Mucosa of rectum (tissue), 2 donors: Measurements from ENCODE around the gene CCDC82.

Experiments
- H3K27ac ChIP-seq, 2 donors: one replicate each; pipeline ENCODE4 v1.7.0; 2013; ENCODE audit warnings: inconsistent platforms in 2 of 2, low read depth in 2 of 2, low read length in 2 of 2
- H3K27me3 ChIP-seq, 2 donors: one replicate each; pipeline ENCODE4 v1.7.0; 2013; ENCODE audit warnings: low read length in 2 of 2; ENCODE audit not compliant: control insufficient read depth in 2 of 2, insufficient read depth in 2 of 2
- H3K36me3 ChIP-seq, 2 donors: one replicate each; pipeline ENCODE4 v1.7.0; 2013; ENCODE audit warnings: low read length in 2 of 2; ENCODE audit not compliant: control insufficient read depth in 2 of 2, insufficient read depth in 2 of 2
- H3K4me1 ChIP-seq, 2 donors: one replicate each; pipeline ENCODE4 v1.7.0; 2013; ENCODE audit warnings: low read length in 2 of 2, mild to moderate bottlenecking in 1 of 2; ENCODE audit not compliant: control insufficient read depth in 2 of 2, insufficient read depth in 2 of 2
- H3K4me3 ChIP-seq, 2 donors: one replicate each; pipeline ENCODE4 v1.7.0; 2013; ENCODE audit warnings: low read length in 2 of 2
- H3K9ac ChIP-seq, 2 donors: one replicate each; pipeline ENCODE4 v1.7.0; 2013; ENCODE audit warnings: low read length in 2 of 2, low read depth in 1 of 2, mild to moderate bottlenecking in 1 of 2
- H3K9me3 ChIP-seq, 2 donors: one replicate each; pipeline ENCODE4 v1.7.0; 2013; ENCODE audit warnings: low read length in 2 of 2; ENCODE audit not compliant: control insufficient read depth in 2 of 2
- donor health status: healthy.
- donor health status: Normal muscosa, but diverticular disease.

Gene CCDC82

GRCh38 chr11:96310236-96310635 is 79.5 kb downstream of the CCDC82 start:
- peaks cover 41 to 53% of the 10 kb centered on the region in 2 donors for H3K4me1 ChIP-seq
- H3K9me3 ChIP-seq: no peaks in the 10 kb centered on the region
- no peaks in the 10 kb centered on the region for H3K36me3 ChIP-seq
- no peak overlapping the region for H3K27ac ChIP-seq
- no peak overlapping the region for H3K4me3 ChIP-seq
- H3K9ac ChIP-seq: no peak overlapping the region
- H3K27me3 ChIP-seq: no peaks in the 10 kb centered on the region

DNA sequence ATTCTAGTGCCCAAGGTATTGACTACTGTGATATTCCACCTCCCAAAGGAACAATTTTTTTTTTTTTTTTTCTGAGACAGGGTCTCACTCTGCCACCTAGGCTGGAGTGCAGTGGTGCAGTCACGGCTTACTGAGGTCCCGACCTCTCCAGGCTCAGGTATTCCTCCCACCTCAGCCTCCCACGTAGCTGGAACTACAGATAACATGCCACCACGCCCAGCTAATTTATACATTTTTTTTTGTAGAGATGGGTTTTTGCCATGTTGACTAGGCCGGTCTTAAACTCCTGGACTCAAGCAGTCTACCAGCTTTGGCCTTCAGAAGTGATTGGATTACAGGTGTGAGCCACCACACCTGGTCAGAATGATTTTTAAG is 80.1 kb downstream of the CCDC82 start:
- Histone ChIP-seq H3K36me3 (no peaks in the 10 kb centered on the region), H3K4me3 (no peak overlapping the region), H3K27ac (no peak overlapping the region), H3K9me3 (no peaks in the 10 kb centered on the region), H3K9ac (no peak overlapping the region), H3K4me1 (peaks cover 37 to 47% of the 10 kb centered on the region in 2 donors), H3K27me3 (no peaks in the 10 kb centered on the region)

DNA sequence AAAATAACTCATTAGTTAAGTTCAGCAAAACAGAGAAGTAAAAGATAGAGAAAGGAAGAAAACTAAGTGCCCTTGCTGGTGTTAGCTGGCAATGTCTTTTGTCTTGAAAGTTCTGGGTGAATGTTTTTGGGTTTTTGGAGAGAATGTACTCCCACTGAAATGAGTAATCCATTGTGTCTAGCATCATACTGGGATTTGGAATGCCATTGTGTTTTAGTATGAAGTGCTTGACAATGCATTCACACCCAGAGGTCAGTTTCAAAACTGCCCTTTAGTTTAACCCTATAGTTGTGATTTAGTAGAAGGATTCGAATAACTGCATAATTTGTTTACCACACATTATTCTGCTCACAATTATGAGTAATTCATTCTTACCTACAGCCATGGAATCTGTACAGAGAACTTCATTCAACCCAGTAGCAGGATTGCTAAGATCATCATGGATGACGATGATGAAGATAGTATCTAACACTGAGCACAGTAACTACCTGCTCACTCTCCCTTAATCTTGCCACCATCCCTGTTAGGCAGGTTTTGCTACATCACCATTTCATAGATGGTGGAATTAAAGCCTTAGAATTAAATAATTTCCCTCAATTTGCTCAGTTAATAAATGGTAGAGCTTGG is 80.6 kb downstream of the CCDC82 start:
- peaks cover 32 to 44% of the 10 kb centered on the region in 2 donors for H3K4me1 ChIP-seq
- H3K27me3 ChIP-seq: no peaks in the 10 kb centered on the region
- H3K27ac ChIP-seq: no peak overlapping the region
- H3K36me3 ChIP-seq: no peaks in the 10 kb centered on the region
- H3K9ac ChIP-seq: no peak overlapping the region
- H3K9me3 ChIP-seq: no peaks in the 10 kb centered on the region
- no peak overlapping the region for H3K4me3 ChIP-seq

- H3K4me1 ChIP-seq: peaks cover 26 to 50% of the 10 kb centered on the region in 2 donors
- H3K4me3 ChIP-seq: peak overlapping the region; percentile 59 to 65
- no peaks in the 10 kb centered on the region for H3K9me3 ChIP-seq
These were observed 82.0 kb downstream of the CCDC82 start for GRCh38 chr11:96307776-96308140.

DNA sequence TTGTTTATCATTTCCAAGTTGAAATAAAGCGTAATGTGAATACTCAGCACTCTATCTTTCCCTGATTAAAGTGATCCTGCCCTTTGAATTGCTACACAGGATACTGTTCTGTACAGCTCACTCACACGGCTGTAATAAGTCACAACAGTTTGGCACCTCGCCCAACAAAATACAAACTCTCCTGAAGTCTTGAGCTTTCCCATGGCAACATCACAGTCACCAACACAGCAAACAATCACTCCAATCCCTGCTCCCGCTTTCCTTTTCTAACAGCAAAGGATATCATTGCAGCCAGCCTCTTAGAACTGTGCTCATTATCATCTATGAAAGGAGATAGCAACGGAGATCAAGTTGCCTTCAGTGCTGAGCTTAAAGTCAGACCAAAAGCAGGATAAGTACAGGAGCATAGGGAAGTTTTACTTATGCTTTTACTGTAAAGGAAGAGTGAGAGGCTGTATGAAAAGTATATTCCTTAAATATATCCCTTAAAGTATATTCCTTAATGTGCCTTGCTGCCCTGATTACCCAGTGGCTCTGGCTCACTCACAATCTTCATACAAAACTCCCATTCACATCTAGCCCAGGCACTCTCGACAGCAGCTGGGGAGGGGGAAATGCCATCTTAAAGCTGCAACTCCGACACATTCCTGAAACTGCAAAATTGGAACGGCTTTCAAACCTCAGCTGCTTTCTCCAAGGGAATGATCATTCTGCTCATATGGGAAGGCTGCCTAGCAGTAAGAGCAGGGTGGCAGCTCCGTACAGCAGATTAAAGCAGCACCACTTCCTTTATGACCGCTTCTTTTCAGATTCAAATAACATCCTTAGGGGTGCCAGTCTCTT is 82.6 kb downstream of the CCDC82 start:
- H3K9ac ChIP-seq: peak overlapping the region; percentile 61 to 67
- H3K27me3 ChIP-seq: no peaks in the 10 kb centered on the region
- peak overlapping the region; percentile 90 to 92 for H3K27ac ChIP-seq
- H3K9me3 ChIP-seq: no peaks in the 10 kb centered on the region
- H3K4me3 ChIP-seq: peak overlapping the region; percentile 59 to 65
- no peaks in the 10 kb centered on the region for H3K36me3 ChIP-seq
- peaks cover 32 to 57% of the 10 kb centered on the region in 2 donors for H3K4me1 ChIP-seq

More at GRCh38 chr11:96307776-96308140, 82.0 kb downstream of the CCDC82 start:
- H3K36me3 ChIP-seq: no peaks in the 10 kb centered on the region
- H3K27me3 ChIP-seq: no peaks in the 10 kb centered on the region
- H3K27ac ChIP-seq: peak overlapping the region; percentile 90 to 92
- H3K9ac ChIP-seq: peak overlapping the region; percentile 61 to 67

DNA sequence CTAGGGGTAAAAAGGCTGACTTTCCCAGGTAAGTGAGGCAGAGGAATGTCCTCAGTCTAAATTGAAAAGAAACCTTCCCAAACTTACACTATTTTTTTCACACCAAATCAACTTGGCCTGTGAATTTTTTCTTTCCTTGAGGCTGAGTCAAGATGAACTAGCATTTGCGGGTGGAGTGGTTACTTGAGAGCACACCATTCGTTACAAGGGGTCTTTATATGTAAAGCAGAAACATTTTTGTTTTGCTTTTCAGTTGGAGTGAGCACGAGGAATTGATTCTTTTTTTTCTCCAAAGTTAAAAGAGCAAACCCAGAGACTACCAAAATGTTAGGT is 83.1 kb downstream of the CCDC82 start:
- no peaks in the 10 kb centered on the region for H3K36me3 ChIP-seq
- peak overlapping the region; percentile 59 to 65 for H3K4me3 ChIP-seq
- H3K27me3 ChIP-seq: no peaks in the 10 kb centered on the region
- H3K9ac ChIP-seq: peak overlapping the region; percentile 57 to 67
- peaks cover 32 to 56% of the 10 kb centered on the region in 2 donors for H3K4me1 ChIP-seq
- no peaks in the 10 kb centered on the region for H3K9me3 ChIP-seq
- peak overlapping the region; percentile 90 to 92 for H3K27ac ChIP-seq

DNA sequence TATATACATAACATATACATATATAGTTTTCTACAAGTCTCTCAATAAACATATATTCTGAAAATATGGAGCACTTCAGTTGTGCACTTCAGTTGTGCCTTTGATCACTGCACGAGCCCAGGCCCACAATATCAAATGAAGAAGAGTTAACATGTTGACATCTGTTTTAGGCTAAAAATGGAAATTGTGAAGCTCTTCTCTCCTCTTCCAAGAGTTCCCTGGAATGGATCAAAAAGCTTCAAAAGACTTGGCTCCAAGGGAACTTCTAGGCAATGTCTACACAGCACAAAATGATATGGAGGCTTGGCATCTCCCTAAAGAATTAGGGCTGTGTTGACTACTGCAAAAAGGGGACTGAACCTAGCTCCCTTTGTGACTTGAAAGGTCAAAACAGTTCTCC is 83.6 kb downstream of the CCDC82 start:
- H3K4me1 ChIP-seq: peaks cover 32 to 51% of the 10 kb centered on the region in 2 donors
- no peaks in the 10 kb centered on the region for H3K36me3 ChIP-seq
- no peaks in the 10 kb centered on the region for H3K27me3 ChIP-seq
- peak overlapping the region; percentile 90 to 92 for H3K27ac ChIP-seq
- peak overlapping the region; percentile 0 to 65 for H3K4me3 ChIP-seq
- peak overlapping the region; percentile 57 to 67 for H3K9ac ChIP-seq
- H3K9me3 ChIP-seq: no peaks in the 10 kb centered on the region

DNA sequence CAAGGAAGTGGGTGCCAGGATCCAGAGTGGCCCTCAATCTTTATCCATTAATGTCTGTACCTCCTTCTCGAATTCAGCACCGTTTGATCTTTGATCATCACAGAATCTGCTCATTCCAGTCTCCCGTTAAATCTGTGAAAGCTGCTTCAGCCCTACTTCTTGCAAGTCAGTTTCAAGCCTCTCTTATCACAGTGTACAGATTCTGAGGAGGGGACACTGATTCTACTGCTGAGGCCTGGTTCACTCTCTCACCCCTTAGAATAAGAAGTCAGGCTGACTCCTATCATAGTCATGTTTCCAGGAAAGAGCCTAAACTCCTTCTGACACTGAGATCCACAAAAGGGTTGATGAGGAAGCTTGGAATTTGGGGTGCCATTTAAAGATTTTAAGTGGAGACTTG is 85.7 kb downstream of the CCDC82 start:
- H3K4me1 ChIP-seq: peaks cover 41 to 62% of the 10 kb centered on the region in 2 donors
- H3K4me3 ChIP-seq: no peak overlapping the region
- H3K9me3 ChIP-seq: no peaks in the 10 kb centered on the region
- H3K36me3 ChIP-seq: no peaks in the 10 kb centered on the region
- H3K9ac ChIP-seq: no peak overlapping the region
- H3K27me3 ChIP-seq: no peaks in the 10 kb centered on the region
- H3K27ac ChIP-seq: no peak overlapping the region

- Histone ChIP-seq H3K36me3 (no peaks in the 10 kb centered on the region), H3K9me3 (no peaks in the 10 kb centered on the region), H3K27me3 (no peaks in the 10 kb centered on the region), H3K27ac (peak overlapping the region; percentile 54 to 55), H3K4me3 (peak overlapping the region in 1 of 2 donors; percentile 7), H3K4me1 (peaks cover 36 to 61% of the 10 kb centered on the region in 2 donors), H3K9ac (no peak overlapping the region)
These were observed 86.6 kb downstream of the CCDC82 start for GRCh38 chr11:96303064-96303463.
